ENCODE measurements around the gene TNXB.

GRCh38 chr6:32110632-32111031 lies 1.5 kb upstream of the TNXB start:
- TF ChIP-seq, protein P1, sequence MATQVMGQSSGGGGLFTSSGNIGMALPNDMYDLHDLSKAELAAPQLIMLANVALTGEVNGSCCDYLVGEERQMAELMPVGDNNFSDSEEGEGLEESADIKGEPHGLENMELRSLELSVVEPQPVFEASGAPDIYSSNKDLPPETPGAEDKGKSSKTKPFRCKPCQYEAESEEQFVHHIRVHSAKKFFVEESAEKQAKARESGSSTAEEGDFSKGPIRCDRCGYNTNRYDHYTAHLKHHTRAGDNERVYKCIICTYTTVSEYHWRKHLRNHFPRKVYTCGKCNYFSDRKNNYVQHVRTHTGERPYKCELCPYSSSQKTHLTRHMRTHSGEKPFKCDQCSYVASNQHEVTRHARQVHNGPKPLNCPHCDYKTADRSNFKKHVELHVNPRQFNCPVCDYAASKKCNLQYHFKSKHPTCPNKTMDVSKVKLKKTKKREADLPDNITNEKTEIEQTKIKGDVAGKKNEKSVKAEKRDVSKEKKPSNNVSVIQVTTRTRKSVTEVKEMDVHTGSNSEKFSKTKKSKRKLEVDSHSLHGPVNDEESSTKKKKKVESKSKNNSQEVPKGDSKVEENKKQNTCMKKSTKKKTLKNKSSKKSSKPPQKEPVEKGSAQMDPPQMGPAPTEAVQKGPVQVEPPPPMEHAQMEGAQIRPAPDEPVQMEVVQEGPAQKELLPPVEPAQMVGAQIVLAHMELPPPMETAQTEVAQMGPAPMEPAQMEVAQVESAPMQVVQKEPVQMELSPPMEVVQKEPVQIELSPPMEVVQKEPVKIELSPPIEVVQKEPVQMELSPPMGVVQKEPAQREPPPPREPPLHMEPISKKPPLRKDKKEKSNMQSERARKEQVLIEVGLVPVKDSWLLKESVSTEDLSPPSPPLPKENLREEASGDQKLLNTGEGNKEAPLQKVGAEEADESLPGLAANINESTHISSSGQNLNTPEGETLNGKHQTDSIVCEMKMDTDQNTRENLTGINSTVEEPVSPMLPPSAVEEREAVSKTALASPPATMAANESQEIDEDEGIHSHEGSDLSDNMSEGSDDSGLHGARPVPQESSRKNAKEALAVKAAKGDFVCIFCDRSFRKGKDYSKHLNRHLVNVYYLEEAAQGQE (IDR thresholded peaks at IDR 0.05; ENCODE audit: unreplicated experiment) = no peak
- TF ChIP-seq, protein P2, sequence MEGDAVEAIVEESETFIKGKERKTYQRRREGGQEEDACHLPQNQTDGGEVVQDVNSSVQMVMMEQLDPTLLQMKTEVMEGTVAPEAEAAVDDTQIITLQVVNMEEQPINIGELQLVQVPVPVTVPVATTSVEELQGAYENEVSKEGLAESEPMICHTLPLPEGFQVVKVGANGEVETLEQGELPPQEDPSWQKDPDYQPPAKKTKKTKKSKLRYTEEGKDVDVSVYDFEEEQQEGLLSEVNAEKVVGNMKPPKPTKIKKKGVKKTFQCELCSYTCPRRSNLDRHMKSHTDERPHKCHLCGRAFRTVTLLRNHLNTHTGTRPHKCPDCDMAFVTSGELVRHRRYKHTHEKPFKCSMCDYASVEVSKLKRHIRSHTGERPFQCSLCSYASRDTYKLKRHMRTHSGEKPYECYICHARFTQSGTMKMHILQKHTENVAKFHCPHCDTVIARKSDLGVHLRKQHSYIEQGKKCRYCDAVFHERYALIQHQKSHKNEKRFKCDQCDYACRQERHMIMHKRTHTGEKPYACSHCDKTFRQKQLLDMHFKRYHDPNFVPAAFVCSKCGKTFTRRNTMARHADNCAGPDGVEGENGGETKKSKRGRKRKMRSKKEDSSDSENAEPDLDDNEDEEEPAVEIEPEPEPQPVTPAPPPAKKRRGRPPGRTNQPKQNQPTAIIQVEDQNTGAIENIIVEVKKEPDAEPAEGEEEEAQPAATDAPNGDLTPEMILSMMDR (conservative IDR thresholded peaks at IDR 0.05; ENCODE audit: low read depth in 2 of 2) = no peak
- no peak for TF ChIP-seq EZH2 (IDR thresholded peaks at IDR 0.05; ENCODE audit: low read depth, unreplicated experiment)
- TF ChIP-seq POLR2AphosphoS5 (IDR thresholded peaks at IDR 0.05; ENCODE audit: low read depth) = 0 out of 2 replicates have a peak, but pooled peaks have one; percentile 28
- no peak for TF ChIP-seq NANOG (IDR thresholded peaks at IDR 0.05; ENCODE audit: borderline replicate concordance)
- no peak for TF ChIP-seq EZH2phosphoT487 (IDR thresholded peaks at IDR 0.05; ENCODE audit: unreplicated experiment)
- TF ChIP-seq CREB1 (CRISPR knock-in tag; IDR thresholded peaks at IDR 0.05; ENCODE audit: low read depth) = no peak
- no peak for TF ChIP-seq ZNF114 (CRISPR knock-in tag; IDR thresholded peaks at IDR 0.05)
- TF ChIP-seq ETS1 (IDR thresholded peaks at IDR 0.05) = no peak
- no peak for TF ChIP-seq JUNB (IDR thresholded peaks at IDR 0.05; ENCODE audit: unreplicated experiment)
- TF ChIP-seq, protein P3, sequence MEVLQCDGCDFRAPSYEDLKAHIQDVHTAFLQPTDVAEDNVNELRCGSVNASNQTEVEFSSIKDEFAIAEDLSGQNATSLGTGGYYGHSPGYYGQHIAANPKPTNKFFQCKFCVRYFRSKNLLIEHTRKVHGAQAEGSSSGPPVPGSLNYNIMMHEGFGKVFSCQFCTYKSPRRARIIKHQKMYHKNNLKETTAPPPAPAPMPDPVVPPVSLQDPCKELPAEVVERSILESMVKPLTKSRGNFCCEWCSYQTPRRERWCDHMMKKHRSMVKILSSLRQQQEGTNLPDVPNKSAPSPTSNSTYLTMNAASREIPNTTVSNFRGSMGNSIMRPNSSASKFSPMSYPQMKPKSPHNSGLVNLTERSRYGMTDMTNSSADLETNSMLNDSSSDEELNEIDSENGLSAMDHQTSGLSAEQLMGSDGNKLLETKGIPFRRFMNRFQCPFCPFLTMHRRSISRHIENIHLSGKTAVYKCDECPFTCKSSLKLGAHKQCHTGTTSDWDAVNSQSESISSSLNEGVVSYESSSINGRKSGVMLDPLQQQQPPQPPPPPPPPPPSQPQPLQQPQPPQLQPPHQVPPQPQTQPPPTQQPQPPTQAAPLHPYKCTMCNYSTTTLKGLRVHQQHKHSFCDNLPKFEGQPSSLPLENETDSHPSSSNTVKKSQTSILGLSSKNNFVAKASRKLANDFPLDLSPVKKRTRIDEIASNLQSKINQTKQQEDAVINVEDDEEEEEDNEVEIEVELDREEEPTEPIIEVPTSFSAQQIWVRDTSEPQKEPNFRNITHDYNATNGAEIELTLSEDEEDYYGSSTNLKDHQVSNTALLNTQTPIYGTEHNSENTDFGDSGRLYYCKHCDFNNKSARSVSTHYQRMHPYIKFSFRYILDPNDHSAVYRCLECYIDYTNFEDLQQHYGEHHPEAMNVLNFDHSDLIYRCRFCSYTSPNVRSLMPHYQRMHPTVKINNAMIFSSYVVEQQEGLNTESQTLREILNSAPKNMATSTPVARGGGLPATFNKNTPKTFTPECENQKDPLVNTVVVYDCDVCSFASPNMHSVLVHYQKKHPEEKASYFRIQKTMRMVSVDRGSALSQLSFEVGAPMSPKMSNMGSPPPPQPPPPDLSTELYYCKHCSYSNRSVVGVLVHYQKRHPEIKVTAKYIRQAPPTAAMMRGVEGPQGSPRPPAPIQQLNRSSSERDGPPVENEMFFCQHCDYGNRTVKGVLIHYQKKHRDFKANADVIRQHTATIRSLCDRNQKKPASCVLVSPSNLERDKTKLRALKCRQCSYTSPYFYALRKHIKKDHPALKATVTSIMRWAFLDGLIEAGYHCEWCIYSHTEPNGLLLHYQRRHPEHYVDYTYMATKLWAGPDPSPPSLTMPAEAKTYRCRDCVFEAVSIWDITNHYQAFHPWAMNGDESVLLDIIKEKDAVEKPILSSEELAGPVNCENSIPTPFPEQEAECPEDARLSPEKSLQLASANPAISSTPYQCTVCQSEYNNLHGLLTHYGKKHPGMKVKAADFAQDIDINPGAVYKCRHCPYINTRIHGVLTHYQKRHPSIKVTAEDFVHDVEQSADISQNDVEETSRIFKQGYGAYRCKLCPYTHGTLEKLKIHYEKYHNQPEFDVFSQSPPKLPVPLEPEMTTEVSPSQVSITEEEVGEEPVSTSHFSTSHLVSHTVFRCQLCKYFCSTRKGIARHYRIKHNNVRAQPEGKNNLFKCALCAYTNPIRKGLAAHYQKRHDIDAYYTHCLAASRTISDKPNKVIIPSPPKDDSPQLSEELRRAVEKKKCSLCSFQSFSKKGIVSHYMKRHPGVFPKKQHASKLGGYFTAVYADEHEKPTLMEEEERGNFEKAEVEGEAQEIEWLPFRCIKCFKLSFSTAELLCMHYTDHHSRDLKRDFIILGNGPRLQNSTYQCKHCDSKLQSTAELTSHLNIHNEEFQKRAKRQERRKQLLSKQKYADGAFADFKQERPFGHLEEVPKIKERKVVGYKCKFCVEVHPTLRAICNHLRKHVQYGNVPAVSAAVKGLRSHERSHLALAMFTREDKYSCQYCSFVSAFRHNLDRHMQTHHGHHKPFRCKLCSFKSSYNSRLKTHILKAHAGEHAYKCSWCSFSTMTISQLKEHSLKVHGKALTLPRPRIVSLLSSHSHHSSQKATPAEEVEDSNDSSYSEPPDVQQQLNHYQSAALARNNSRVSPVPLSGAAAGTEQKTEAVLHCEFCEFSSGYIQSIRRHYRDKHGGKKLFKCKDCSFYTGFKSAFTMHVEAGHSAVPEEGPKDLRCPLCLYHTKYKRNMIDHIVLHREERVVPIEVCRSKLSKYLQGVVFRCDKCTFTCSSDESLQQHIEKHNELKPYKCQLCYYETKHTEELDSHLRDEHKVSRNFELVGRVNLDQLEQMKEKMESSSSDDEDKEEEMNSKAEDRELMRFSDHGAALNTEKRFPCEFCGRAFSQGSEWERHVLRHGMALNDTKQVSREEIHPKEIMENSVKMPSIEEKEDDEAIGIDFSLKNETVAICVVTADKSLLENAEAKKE (CRISPR knock-in tag; IDR thresholded peaks at IDR 0.05) = no peak
- no peak for TF ChIP-seq STAT1 (IDR thresholded peaks at IDR 0.05; ENCODE audit: unreplicated experiment)
- no peak for TF ChIP-seq ZNF331 (CRISPR knock-in tag; IDR thresholded peaks at IDR 0.05; ENCODE audit: low read depth)
